NCI-H1436 (cell line): Measurements from ENCODE around the gene SLC8A3.
"Not testable (repeated sequence)": the region's sequence is repeated elsewhere in the genome, so short reads cannot be mapped to it uniquely, and the experiment has no call there.

Source experiments
- DNase-seq: peaks from one replicate; lab custom pipeline; 2025; lab: John Stamatoyannopoulos, UW

SLC8A3 gene

GRCh38 chr14:70188659-70189455 is at the start of gene SLC8A3:
SLC8A3 (minus strand) TSS chr14:70188951; CDS start chr14:70168422, 20,529 bp downstream.
- no peak for DNase-seq

GRCh38 chr14:70237710-70238109 is 49.0 kb upstream of the SLC8A3 start:
- DNase-seq = no peak

- DNase-seq = no peak
These were observed 45.6 kb upstream of the SLC8A3 start for GRCh38 chr14:70234066-70234950.

GRCh38 chr14:70231756-70232544 is 43.2 kb upstream of the SLC8A3 start:
- DNase-seq = not testable (repeated sequence)

DNA sequence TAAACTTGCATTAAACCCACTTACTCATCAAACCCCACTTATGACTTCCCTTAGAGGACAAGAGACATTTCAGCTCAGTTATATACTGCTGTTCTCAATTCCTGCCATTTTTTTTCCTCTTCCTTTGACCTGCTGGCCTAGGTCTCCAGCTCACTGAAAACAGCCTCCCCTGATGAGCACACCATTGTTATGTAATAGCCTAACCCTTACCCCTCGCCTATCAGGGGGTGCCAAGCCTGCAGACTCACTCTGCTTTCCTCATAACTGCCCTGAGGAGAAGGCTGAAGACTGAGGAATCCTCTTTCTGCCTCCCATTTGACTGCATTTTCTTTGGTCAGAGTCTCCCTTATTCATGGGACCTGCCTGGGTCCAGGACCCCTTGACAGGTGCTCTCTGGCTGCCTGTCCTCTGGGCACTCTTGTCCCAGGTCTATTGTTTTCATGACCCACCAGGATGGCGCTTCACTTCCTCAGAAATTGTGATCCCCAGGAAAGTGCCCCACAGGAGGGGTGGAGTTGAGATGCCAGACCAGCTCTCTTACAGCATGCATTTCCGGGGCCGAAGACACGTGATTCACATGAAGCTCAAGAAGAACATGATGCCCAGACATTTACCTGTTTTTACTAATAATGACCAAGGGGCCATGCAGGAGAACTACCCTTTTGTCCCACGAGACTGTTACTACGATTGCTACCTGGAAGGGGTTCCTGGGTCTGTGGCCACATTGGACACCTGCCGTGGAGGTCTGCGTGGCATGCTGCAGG is 41.3 kb upstream of the SLC8A3 start:
- DNase-seq = not testable (repeated sequence)

DNA sequence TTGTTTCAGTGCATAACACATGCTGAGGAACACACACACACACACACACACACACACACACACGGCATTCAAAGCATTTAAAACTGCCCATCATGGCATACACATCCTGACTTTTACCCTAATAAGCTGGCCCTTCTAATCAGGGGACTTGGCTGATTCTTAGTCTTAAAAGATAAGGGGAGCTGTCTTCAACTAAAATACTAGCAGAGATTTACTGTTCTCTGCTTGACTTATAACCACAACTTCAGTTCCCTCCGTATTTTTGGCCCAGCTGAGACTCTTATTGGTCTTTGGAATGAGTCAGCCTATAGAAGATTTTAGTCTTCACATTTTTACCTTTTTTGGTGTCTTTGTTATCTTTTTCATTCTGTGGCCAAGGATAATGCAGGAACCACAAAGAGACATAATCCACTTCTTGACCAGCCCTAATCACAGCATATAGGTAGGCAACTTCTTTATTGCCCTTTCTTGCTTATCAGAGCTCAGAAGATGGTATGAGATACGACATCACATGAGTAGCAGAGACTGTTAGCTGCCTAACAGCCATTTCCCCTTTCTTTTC is 25.1 kb upstream of the SLC8A3 start:
- DNase-seq = no peak

GRCh38 chr14:70212752-70213151 is 24.0 kb upstream of the SLC8A3 start:
- no peak for DNase-seq

- DNase-seq = no peak
These were observed 19.6 kb upstream of the SLC8A3 start for GRCh38 chr14:70208380-70208779.

GRCh38 chr14:70203686-70204085 is 14.9 kb upstream of the SLC8A3 start:
- no peak for DNase-seq

GRCh38 chr14:70201994-70202393 is 13.2 kb upstream of the SLC8A3 start:
- no peak for DNase-seq

DNA sequence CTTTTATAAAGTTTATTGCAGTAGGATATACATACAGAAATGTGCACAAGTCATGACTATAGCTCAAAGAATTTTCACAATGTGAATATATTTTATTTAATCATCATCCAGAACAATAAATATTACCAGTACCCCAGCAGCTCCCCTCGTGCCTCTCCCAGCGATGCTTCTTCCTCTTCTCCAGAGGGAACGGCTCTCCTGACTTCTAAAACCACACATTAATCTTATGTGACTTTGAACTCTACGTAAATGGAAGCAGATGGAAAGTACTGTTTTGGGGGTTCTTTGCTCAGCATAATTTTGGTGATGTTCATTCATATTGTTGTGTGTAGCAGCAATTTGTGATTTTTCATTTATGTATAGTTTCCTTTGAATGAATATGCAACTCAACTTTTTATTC is 4.6 kb upstream of the SLC8A3 start:
- DNase-seq = no peak

DNA sequence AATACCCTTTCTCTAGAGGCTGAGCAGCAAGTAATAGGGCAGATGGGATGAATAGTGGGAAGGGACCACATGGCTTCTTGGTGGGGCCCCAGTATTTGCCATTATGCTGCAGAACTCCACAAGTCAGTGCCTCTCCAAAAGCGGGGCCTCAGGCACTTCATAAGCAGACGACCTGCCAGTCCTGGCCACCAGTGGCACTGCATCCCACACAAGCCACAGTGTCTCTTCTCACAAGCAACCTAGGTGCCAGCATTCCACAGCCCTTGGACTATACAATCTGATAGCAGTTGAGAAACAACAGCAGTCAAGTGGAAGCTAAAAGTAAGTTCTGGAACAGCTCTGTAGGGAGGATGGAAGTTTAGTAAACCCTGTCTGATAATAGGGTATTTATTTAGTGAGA is 4.2 kb upstream of the SLC8A3 start:
- DNase-seq = no peak

DNA sequence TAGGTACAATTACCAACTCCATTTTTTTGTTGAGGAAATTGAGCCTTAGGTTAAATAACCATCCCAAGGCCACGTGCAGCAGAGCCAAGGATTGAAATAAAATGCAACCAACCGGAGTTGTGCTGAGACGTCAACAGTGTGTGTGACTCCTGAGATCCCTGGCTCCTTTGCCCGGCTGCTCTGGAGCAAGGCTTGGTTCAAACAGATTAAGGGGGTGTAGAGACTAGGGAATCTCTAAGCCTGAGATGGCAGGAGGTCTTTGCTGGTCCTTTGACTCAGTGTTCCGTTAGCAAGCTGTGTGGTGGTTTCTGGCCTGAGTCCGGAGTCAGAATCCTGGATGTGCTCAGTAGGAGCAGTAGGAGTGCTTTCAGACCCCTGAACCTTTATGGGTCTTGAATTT is 1.4 kb upstream of the SLC8A3 start:
- no peak for DNase-seq

DNA sequence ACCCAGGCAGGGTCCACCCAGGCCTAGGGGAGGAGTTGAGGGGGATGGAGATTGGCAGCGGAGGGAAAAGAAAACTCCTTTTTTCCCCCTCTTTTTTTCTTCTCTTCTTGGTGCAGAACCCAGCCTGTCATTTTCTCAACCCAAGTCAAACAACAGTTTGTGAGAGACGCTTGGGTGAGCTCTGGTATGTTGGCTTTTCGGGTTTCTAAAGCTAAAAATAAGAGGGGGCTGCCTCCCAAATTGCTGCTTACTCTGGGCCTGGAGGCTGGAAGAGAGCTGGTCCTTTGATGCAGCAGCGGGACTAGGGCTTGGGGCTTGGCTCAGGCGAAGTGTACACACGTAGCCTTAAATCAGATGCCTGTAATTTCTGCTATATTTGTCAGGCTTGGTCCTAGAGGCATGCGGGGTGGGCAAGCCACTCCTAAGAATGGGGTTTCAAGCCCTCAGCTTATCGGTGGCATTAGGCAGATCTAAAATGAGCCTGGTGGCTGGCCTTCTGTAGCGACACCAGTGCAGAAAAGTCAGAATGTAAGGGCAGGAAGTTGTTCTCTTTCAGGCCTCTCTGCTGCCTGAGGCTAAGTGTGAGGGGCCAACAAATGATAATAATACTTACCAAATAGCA is 816 bp upstream of the SLC8A3 start:
- no peak for DNase-seq

- DNase-seq = no peak
These were observed 461 bp downstream of the SLC8A3 start for GRCh38 chr14:70188322-70188658.

GRCh38 chr14:70186900-70187451 is 1.8 kb downstream of the SLC8A3 start:
- DNase-seq = no peak

GRCh38 chr14:70183991-70184390 is 4.8 kb downstream of the SLC8A3 start:
- no peak for DNase-seq

GRCh38 chr14:70181276-70181675 is 7.5 kb downstream of the SLC8A3 start:
- no peak for DNase-seq

- no peak for DNase-seq
These were observed 8.0 kb downstream of the SLC8A3 start for GRCh38 chr14:70180718-70181117.

GRCh38 chr14:70177081-70177800 is 11.5 kb downstream of the SLC8A3 start:
- no peak for DNase-seq
